ENCODE data around the gene SLC16A4.

- TF ChIP-seq CTCF (conservative IDR thresholded peaks at IDR 0.05; ENCODE audit: low read depth, low read length): no peak
- no peak for TF ChIP-seq EZH2 (IDR thresholded peaks at IDR 0.05; ENCODE audit: low read length, unreplicated experiment)
These were observed 18.5 kb upstream of the SLC16A4 start for GRCh38 chr1:110409316-110409715.

Data from PC-3 (cell line).